Stomach (tissue), 4 donors: ENCODE results near the gene SERPINI1.

Experiments used
- CTCF ChIP-seq, 7 experiments: fragments of 450-650 bp in 4 of 7; fragments of 200-600 bp in 3 of 7; sonication (generic) in 3 of 7; IDR thresholded peaks; one replicate each; pipeline ENCODE4 v1.5.1; 2016 to 2019; ENCODE audit warnings: antibody characterized with exemption in 7 of 7, control low read depth in 2 of 7, mild to moderate bottlenecking in 1 of 7
- EP300 ChIP-seq: sonication (generic); formaldehyde crosslinking; IDR thresholded peaks from one replicate; pipeline ENCODE4 v1.6.1; 2017; ENCODE audit warnings: antibody characterized with exemption
- POLR2AphosphoS5 ChIP-seq, 3 donors: sonication (generic); formaldehyde crosslinking; IDR thresholded peaks; one replicate each; pipeline ENCODE4 v1.6.1; 2016; ENCODE audit warnings: antibody characterized with exemption in 3 of 3

GRCh38 chr3:167731393-167731792 lies 4.1 kb upstream of the SERPINI1 start:
- TF ChIP-seq EP300 (no peak), CTCF (IDR thresholded peaks at IDR 0.05) (no peak), POLR2AphosphoS5 (IDR thresholded peaks at IDR 0.05) (no peak)
